ENCODE measurements around the gene MEX3D.

Gene MEX3D

GRCh38 chr19:1568320-1569019 lies at the start of gene MEX3D:
TSS of gene MEX3D (minus strand) at chr19:1568325. CDS start at chr19:1568058, 267 bp downstream.
- peak; percentile 44 for DNase-seq

GRCh38 chr19:1616875-1617274 lies 48.8 kb upstream of the MEX3D start:
- no peak for DNase-seq

DNA sequence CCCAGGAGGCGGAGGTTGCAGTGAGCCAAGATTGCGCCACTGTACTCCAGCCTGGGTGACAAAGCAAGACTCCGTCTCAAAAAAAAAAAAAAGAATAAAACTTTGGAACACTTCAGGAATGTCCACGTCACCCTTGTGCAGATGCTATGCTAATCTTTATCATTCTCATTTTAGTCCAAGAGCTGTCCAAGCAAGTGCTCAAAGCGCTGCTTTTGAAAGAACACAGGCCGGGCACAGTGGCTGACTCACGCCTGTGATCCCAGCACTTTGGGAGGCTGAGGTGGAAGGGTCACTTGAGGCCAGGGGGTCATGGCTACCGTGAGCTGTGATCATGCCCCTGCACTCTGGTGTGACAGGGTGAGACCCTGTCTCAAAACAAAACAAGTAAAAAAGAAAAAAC lies 48.3 kb upstream of the MEX3D start:
- no peak for DNase-seq

DNA sequence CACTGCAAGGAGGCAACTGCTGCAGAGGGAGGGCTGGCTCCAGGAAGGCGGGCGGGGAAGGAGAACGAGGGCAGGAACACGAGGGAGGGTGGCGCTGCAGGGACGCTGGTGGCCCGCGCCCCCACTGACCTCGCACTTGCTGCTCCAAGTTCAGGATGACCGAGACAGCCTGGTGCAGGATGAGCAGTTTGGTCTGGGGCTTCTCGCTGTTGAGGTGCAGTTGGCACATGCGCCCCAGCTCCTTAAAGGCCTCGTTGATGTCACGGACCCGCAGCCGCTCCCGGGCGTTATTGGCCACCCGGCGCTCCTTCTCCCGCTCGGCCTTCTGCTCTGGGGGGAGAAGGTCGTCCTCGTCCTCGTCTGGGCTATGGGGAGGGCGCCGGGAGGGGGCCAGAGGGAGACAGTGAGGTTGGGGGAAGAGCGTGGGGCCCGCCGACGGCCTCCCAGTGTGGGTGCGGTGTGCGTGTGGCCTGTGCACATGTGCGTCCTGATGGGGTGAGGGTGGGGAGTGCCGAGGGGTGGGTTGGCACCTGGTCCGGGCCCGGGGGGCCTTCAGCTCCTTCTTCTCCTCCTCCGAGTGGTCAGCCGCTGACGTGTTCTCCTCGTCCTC lies 47.1 kb upstream of the MEX3D start:
- no peak for DNase-seq

GRCh38 chr19:1613808-1614570 lies 45.9 kb upstream of the MEX3D start:
- DNase-seq, result no peak

DNA sequence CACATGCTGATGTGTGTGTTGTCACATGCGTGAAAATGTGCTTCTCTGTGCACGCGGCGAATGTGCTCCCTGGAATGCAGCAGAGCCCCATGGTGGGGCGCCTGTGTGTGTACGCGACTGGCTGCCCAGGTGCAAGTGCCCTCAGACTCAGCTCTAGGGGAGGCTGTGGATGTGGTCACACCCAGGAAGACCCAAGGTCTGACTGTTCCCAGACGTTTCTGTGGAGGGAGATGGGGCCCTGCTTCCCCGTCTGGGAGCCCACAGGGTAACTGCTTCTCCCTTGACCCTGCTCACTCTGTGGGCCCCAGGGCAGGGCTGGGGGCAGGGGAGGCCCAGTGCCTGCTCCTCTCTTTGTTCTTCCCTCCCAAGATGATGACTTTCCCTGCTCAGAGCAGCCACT lies 45.0 kb upstream of the MEX3D start:
- no peak for DNase-seq

GRCh38 chr19:1612114-1613086 lies 44.3 kb upstream of the MEX3D start:
- DNase-seq, result no peak

DNA sequence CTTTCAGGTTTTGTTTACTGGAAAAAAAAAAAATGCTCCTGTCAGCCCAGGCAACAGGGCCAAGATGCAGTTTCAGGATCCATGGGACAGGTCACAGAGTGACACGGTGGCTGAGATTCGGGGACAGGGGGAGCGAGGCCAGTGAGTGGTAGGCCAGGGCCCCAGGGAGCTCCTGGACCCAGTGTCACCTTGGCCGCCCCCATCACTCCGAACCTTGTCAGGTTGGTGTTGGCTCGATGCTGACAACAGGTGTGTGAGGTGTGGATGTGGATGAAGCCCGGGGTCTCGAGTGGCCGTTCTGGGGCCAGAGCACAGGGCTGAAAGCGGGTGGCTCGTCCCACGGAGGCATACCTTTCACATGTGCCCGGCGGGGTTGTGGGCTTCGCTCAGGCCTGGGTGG lies 43.2 kb upstream of the MEX3D start:
- no peak for DNase-seq

- DNase-seq, result no peak
These were observed 42.5 kb upstream of the MEX3D start for GRCh38 chr19:1610579-1610978.

DNA sequence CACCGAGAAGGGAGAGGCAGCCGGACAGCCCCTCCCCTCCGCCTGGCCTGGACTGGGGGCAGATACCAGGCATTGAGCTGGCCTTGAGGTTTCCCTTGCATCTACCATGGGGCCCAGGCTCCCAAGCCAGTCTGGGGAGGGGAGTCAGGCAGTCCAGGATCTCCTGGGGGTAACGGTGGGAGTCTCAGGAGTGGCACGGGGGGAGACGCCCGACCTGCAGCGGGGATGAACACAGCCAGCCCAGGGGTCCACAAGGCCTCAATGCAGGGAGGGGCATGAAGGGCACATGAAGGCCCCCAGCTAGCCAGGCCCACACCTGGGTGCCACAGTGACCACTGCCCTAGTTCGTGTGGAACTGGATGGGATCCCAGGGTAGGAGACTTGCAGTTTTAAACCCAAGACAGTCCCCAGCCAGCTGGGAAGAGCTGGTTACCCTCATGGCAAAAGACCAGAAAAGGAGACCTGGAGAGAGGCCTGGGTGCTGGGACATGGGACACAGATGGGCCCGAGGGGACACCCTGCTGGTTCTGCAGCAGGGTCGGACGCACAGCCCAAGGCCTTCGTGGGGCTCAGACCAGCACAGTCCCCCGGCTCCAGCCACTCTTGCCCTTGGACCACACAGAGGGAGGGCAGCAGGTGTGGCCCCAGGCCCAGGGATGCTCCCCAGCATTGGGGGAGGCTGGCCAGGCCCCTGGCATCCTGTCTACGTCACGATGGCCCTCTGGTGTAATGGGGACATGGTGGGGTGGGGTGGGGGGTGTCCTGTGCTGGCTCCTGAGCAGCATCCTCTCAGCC lies 41.8 kb upstream of the MEX3D start:
- DNase-seq, result no peak

DNA sequence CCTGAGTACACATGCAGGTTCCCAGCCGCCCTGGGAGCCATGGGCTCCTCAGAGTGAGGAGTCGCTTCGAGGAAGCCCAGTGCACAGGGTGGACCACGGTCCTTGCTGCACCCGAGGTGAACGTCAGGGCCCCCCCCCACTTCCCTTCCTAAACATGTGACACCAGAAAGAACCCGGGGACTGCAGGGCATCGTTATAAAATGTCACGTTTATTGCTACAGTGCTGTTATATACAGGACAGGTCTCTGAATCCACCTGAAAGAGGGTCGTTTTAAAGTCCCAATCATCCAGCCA lies 40.9 kb upstream of the MEX3D start:
- no peak for DNase-seq

DNA sequence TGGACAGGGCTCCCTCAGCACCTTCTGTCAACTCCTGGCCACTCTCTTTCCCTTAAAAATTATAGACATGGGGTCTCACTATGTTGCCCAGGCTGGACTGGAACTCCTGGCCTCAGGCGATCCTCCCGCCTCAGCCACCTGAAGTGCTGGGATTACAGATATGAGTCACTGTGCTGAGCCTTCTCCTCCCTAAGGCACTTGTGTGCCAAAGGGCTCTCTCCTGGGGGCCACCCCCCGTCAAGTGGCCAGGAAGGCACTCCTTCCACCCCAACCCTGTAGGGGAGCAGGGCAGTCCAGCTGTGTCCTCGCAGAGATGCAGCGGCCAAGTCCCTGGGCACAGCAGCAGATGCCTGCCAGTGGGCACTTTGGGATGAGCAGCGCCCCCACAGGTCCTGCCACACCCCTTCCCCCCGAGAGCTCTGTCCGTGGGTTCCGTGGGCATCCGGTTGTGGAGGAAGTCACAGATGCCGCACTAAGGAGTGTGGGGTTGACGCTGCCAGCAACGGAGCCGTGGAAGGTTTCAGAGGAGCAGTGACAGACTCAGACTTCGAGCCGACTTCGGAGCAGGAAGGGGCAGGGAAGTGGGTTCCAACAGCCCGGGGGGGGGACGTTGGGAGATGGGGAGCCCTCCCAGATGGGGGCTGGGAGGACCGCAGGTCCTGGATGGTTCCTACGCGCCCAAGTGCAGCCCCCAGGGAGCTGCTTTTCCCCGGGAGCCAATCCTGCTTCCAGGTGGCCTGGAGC lies 40.4 kb upstream of the MEX3D start:
- DNase-seq, result no peak

- DNase-seq, result no peak
These were observed 38.1 kb upstream of the MEX3D start for GRCh38 chr19:1606138-1606651.

DNA sequence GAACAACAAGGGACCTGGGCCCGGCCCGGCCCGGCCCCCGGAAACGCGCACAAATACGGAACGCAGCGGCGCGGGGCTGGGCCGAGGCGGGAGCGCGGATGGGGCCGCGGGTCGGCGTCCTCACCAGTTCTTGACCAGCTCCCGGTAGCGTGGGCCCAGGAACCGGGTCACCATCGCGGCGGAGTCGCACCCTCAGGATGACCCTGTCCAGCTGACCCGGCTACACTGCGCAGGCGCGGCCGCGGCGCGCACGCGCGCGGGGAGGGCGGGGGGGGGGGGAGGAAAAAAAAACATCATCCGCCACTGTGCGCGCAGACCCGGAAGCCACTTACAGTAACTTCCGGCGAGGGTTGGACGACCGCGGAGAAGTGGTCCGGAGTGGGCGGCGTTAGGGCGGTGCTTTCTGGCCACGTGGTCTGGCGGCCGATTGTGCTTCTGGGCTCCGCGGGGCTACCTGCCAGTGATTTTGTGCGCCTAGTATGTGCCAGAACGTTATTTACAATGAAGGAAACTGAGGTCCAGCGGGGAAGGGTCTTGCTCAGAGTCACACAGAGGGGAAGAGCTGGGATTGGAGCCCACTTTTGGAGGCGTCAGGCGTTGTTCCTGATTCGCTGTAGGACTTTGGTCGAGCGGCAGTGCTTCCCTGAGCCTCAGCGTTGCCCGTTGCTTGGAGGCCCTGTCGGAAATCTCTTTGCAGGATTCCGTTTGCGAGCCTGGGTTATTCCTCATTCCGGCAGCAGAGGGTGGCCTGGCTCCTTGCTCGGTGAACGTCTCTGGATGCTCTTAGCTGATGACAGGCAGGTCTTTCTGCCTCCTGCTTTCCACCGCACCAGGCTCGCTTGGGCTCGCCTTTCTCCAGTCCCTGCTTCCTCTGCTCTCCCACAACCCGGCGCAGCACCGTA lies 37.4 kb upstream of the MEX3D start, which contains the start of gene UQCR11:
Gene UQCR11, minus strand, starts transcription at position 227 of the 902 bp plus-strand sequence. Its CDS starts 53 bp downstream, at position 174.
- DNase-seq, result peak; percentile 98

DNA sequence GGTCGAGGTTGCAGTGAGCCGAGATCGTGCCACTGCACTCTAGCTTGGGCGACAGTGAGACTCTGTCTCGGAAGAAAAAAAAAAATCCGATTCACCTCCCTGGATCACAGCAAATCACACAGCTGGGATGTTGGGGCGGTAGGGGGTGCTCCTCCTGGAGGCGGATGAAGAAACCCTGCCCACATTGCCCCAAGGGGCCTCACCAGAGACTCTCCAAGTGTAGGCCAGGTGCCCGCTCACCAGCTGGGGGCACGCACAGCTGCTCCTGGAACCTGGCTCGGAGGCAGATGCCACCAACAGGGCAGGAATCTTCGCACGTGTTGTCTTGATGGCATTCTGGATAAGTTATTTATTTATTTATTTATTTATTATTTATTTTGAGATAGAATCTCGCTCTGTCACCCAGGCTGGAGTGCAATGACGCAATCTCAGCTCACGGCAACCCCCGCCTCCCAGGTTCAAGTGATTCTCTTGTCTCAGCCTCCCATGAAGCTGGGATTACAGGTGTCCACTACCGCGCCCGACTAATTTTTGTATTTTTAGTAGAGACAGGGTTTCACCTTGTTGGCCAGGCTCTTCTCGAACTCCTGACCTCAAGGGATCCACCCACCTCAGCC lies 34.1 kb upstream of the MEX3D start:
- no peak for DNase-seq

DNA sequence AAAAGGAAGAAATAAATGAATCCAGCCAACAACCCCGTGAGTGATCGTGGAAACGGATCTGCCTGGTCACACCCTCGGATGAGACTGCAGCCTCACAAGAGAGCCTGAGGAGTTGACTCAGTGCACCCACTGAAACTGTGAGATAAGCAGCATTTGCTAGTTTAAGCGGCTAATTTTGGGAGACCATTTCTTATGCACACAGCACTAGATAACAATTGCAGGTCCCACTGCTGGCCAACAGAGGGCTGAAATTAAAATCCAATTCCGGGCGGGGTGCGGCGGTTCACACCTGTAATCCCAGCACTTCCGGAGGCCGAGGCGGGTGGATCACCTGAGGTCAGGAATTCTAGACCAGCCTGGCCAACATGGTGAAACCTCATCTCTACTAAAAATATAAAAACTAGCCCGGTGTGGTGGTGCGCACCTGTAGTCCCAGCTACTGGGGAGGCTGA lies 33.5 kb upstream of the MEX3D start:
- no peak for DNase-seq

DNA sequence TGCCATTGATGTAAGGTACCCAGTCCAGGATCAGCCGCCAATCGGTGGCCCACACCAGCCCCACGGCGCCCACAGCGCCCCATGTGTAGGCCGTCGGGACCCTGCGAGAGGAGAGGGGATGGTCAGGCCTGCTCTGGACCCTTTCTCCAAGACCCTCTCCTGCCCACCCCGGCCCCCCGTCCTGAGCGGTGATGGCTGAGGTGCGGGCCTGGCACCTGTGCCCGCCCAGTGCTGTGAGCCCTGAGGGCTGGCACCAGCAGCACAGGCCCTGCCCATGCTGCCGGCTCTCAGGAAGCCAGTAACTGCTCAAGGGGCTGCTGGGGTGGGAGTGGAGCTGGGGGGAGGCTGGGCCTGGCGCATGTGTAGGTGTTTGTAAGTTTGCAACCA lies 31.3 kb upstream of the MEX3D start:
- no peak for DNase-seq

GRCh38 chr19:1598777-1599459 lies 30.8 kb upstream of the MEX3D start:
- no peak for DNase-seq

DNA sequence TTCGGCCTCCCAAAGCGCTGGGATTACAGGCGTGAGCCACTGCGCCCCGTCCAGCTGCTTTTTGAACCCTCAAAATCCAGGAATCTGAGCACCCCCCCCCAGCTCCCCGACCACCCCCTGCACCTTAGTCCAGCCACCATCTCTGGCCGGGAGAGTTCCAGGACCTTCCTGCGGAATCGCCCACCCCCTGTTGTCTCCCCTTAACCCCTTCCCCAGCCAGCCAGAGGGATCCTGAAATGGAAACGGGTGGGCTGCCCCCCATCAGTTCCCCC lies 25.3 kb upstream of the MEX3D start:
- no peak for DNase-seq
